IPS-20b (cell line): ENCODE data around the gene SPATA2L.
"Not testable (repeated sequence)": the region's sequence is repeated elsewhere in the genome, so short reads cannot be mapped to it uniquely, and the experiment has no call there.

ENCODE experiments used
- H3K27ac ChIP-seq: one replicate; pipeline ENCODE4 v1.5.1; 2013; ENCODE audit warnings: low read length
- H3K27me3 ChIP-seq: 2 replicates; pipeline ENCODE4 v1.6.1; 2013; ENCODE audit warnings: mild to moderate bottlenecking, low read length, inconsistent platforms; ENCODE audit not compliant: insufficient read depth
- H3K36me3 ChIP-seq: 2 replicates; pipeline ENCODE4 v1.6.1; 2013; ENCODE audit warnings: low read depth, mild to moderate bottlenecking, inconsistent platforms, low read length, moderate library complexity; ENCODE audit not compliant: insufficient read depth
- H3K4me1 ChIP-seq: 2 replicates; pipeline ENCODE4 v1.6.1; 2013; ENCODE audit warnings: mild to moderate bottlenecking, control low read depth, inconsistent platforms, low read length, moderate library complexity; ENCODE audit not compliant: insufficient read depth
- H3K4me3 ChIP-seq: 2 replicates; pipeline ENCODE4 v1.5.1; 2013; ENCODE audit warnings: mild to moderate bottlenecking, low read length, inconsistent platforms
- H3K9ac ChIP-seq: 2 replicates; pipeline ENCODE4 v1.6.1; 2013; ENCODE audit warnings: low read depth, mild to moderate bottlenecking, inconsistent platforms, low read length, moderate library complexity
- H3K9me3 ChIP-seq: 2 replicates; pipeline ENCODE4 v1.6.1; 2013; ENCODE audit warnings: mild to moderate bottlenecking, low read depth, low read length, inconsistent platforms; ENCODE audit not compliant: insufficient read depth

SPATA2L gene

GRCh38 chr16:89693289-89693731 lies 8.2 kb downstream of the SPATA2L start:
- H3K27ac ChIP-seq = no peak overlapping the region
- no peaks in the 10 kb centered on the region for H3K9me3 ChIP-seq
- no peak overlapping the region for H3K9ac ChIP-seq
- no peaks in the 10 kb centered on the region for H3K27me3 ChIP-seq
- H3K4me3 ChIP-seq = no peak overlapping the region
- H3K4me1 ChIP-seq = no peaks in the 10 kb centered on the region
- peaks cover 60% of the 10 kb centered on the region for H3K36me3 ChIP-seq

GRCh38 chr16:89691986-89692569 lies 9.4 kb downstream of the SPATA2L start:
- 0 out of 2 replicates have a peak, but pooled peaks cover 6% of the 10 kb centered on the region for H3K4me1 ChIP-seq
- no peak overlapping the region for H3K27ac ChIP-seq
- peaks cover 56% of the 10 kb centered on the region for H3K36me3 ChIP-seq

GRCh38 chr16:89691231-89691985 lies 10.1 kb downstream of the SPATA2L start:
- no peaks in the 10 kb centered on the region for H3K9me3 ChIP-seq
- H3K36me3 ChIP-seq = peaks cover 53% of the 10 kb centered on the region
- H3K27me3 ChIP-seq = no peaks in the 10 kb centered on the region
- no peak overlapping the region for H3K27ac ChIP-seq
- 0 out of 2 replicates have a peak, but pooled peaks cover 6% of the 10 kb centered on the region for H3K4me1 ChIP-seq
- H3K9ac ChIP-seq = no peak overlapping the region
- no peak overlapping the region for H3K4me3 ChIP-seq

More at GRCh38 chr16:89691986-89692569, 9.4 kb downstream of the SPATA2L start:
- H3K9me3 ChIP-seq = no peaks in the 10 kb centered on the region
- no peak overlapping the region for H3K9ac ChIP-seq
- no peak overlapping the region for H3K4me3 ChIP-seq
- H3K27me3 ChIP-seq = no peaks in the 10 kb centered on the region

- Histone ChIP-seq H3K9me3 (peaks cover 6% of the 10 kb centered on the region), H3K4me1 (0 out of 2 replicates have a peak, but pooled peaks cover 6% of the 10 kb centered on the region), H3K9ac (no peak overlapping the region), H3K27me3 (no peaks in the 10 kb centered on the region), H3K36me3 (peaks cover 51% of the 10 kb centered on the region), H3K4me3 (no peak overlapping the region), H3K27ac (no peak overlapping the region)
These were observed 11.1 kb downstream of the SPATA2L start for GRCh38 chr16:89690392-89690901.

- not testable (repeated sequence) for H3K27ac ChIP-seq, H3K4me1 ChIP-seq, H3K4me3 ChIP-seq, H3K9ac ChIP-seq, H3K27me3 ChIP-seq
- Histone ChIP-seq H3K9me3 (peaks cover 10% of the 10 kb centered on the region), H3K36me3 (peaks cover 55% of the 10 kb centered on the region)
These were observed 11.9 kb downstream of the SPATA2L start for GRCh38 chr16:89689621-89690020.

GRCh38 chr16:89689142-89689541 lies 12.4 kb downstream of the SPATA2L start:
- Histone ChIP-seq H3K9me3 (peaks cover 11% of the 10 kb centered on the region), H3K27me3 (no peaks in the 10 kb centered on the region), H3K9ac (no peak overlapping the region), H3K27ac (no peak overlapping the region), H3K4me3 (no peak overlapping the region), H3K4me1 (0 out of 2 replicates have a peak, but pooled peaks cover 6% of the 10 kb centered on the region), H3K36me3 (peaks cover 54% of the 10 kb centered on the region)

GRCh38 chr16:89688395-89688794 lies 13.1 kb downstream of the SPATA2L start:
- H3K9me3 ChIP-seq = peaks cover 13% of the 10 kb centered on the region
- no peak overlapping the region for H3K9ac ChIP-seq
- H3K36me3 ChIP-seq = peaks cover 47% of the 10 kb centered on the region
- no peaks in the 10 kb centered on the region for H3K27me3 ChIP-seq
- no peak overlapping the region for H3K4me3 ChIP-seq
- 0 out of 2 replicates have a peak, but pooled peaks cover 6% of the 10 kb centered on the region for H3K4me1 ChIP-seq
- no peak overlapping the region for H3K27ac ChIP-seq

- Histone ChIP-seq H3K27ac (peak overlapping the region; percentile 89), H3K36me3 (peaks cover 43% of the 10 kb centered on the region), H3K4me1 (0 out of 2 replicates have a peak, but pooled peaks cover 6% of the 10 kb centered on the region), H3K27me3 (no peaks in the 10 kb centered on the region), H3K9me3 (peaks cover 15% of the 10 kb centered on the region), H3K9ac (peak overlapping the region; percentile 91), H3K4me3 (peak overlapping the region; percentile 93)
These were observed 14.2 kb downstream of the SPATA2L start for GRCh38 chr16:89687092-89687940.

- Histone ChIP-seq H3K4me1 (0 out of 2 replicates have a peak, but pooled peaks cover 6% of the 10 kb centered on the region), H3K36me3 (peaks cover 39% of the 10 kb centered on the region), H3K9me3 (peaks cover 15% of the 10 kb centered on the region), H3K27me3 (no peaks in the 10 kb centered on the region), H3K4me3 (peak within 1 kb of the TSS; percentile 93), H3K27ac (peak within 1 kb of the TSS; percentile 89), H3K9ac (peak within 1 kb of the TSS; percentile 91)
These were observed 14.9 kb downstream of the SPATA2L start, which contains the start of gene CDK10 for GRCh38 chr16:89686520-89687091. Gene CDK10, plus strand, starts transcription at chr16:89686689. Its CDS starts 22 bp downstream, at chr16:89686711.

- Histone ChIP-seq H3K4me1 (0 out of 2 replicates have a peak, but pooled peaks cover 6% of the 10 kb centered on the region), H3K9ac (no peak overlapping the region), H3K9me3 (peaks cover 20% of the 10 kb centered on the region), H3K27me3 (no peaks in the 10 kb centered on the region), H3K27ac (no peak overlapping the region), H3K4me3 (peak overlapping the region; percentile 93; the same call in 1 of the 2 replicates), H3K36me3 (peaks cover 34% of the 10 kb centered on the region)
These were observed 15.6 kb downstream of the SPATA2L start for GRCh38 chr16:89685916-89686315.

- Histone ChIP-seq H3K4me1 (no peaks in the 10 kb centered on the region), H3K9me3 (peaks cover 34% of the 10 kb centered on the region), H3K27ac (no peak overlapping the region), H3K36me3 (0 out of 2 replicates have a peak, but pooled peaks cover 8% of the 10 kb centered on the region), H3K9ac (no peak overlapping the region), H3K27me3 (no peaks in the 10 kb centered on the region), H3K4me3 (no peak overlapping the region)
These were observed 23.2 kb downstream of the SPATA2L start for GRCh38 chr16:89678258-89678657.
